HCT116 (cell line): Measurements from ENCODE around the gene TRRAP.

Source experiments
- EZH2 ChIP-seq: fragments of 200-600 bp; sonication (generic); IDR thresholded peaks from 2 replicates; pipeline ENCODE4 v1.6.1; 2017; ENCODE audit warnings: antibody characterized with exemption, mixed run types
- POLR2A ChIP-seq: IDR thresholded peaks from 2 replicates; pipeline ENCODE4 v1.7.0; 2011; ENCODE audit warnings: borderline replicate concordance; ENCODE audit not compliant: insufficient read depth, insufficient read length; ENCODE audit errors: extremely low read depth
- POLR2AphosphoS5 ChIP-seq: IDR thresholded peaks from 2 replicates; pipeline ENCODE4 v1.6.1; 2011; ENCODE audit warnings: mild to moderate bottlenecking, low read depth, low read length, moderate library complexity
- TF ChIP-seq, protein P1 (sequence below), 3 experiments: fragments of 200-600 bp in 1 of 3; sonication (generic) in 1 of 3; IDR thresholded peaks in 2 of 3; conservative IDR thresholded peaks in 1 of 3; 2 replicates each; pipeline ENCODE4 v1.5.1; 2012 to 2017; ENCODE audit warnings: low read depth in 2 of 3, low read length in 2 of 3, antibody characterized with exemption in 1 of 3, borderline replicate concordance in 1 of 3, control low read depth in 1 of 3, mild to moderate bottlenecking in 1 of 3, mixed read lengths in 1 of 3, mixed run types in 1 of 3, moderate library complexity in 1 of 3; ENCODE audit not compliant: insufficient read depth in 1 of 3
- TF ChIP-seq, protein P2 (sequence below): IDR thresholded peaks from 2 replicates; pipeline ENCODE4 v1.6.1; 2012; ENCODE audit warnings: low read depth

DNA sequence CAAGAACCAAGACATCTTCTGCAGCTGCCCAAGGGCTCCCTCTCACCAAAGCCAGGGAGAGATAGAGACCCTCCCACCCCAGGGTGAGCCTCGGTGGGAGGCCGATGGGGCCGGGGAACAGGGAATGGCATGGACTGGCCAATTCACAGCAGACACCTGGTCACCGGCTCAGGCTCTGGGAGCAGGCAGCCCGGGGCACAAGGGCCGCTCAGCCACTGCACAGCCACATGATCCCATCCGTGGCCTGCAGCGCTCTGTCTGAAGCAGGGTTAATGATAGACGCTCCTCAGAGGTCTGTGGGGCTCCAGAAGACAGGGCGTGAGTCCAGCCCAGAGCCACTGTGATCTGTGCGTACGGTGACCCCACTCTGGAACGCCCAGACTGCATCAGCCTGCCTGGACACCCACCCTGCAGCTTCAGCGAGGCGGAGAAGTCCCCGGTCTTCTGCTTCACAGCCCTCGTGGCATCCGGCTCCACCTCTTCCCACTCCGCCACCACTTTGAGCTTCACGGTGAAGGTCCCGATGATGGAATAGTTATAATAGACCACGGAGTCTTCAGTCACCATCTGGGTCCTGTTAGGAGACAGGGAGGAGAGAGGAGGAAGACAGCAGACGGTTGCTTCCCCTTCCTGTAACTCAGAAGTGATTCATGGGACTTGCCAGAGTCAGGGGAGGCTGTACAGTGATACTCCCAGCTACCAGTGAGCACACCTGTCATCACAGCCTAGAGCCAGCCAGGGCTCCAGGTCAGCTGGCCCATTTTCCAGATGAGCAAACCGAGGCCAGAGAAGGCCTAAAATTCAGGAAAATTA is 22.5 kb upstream of the TRRAP start:
- TF ChIP-seq, protein P1, sequence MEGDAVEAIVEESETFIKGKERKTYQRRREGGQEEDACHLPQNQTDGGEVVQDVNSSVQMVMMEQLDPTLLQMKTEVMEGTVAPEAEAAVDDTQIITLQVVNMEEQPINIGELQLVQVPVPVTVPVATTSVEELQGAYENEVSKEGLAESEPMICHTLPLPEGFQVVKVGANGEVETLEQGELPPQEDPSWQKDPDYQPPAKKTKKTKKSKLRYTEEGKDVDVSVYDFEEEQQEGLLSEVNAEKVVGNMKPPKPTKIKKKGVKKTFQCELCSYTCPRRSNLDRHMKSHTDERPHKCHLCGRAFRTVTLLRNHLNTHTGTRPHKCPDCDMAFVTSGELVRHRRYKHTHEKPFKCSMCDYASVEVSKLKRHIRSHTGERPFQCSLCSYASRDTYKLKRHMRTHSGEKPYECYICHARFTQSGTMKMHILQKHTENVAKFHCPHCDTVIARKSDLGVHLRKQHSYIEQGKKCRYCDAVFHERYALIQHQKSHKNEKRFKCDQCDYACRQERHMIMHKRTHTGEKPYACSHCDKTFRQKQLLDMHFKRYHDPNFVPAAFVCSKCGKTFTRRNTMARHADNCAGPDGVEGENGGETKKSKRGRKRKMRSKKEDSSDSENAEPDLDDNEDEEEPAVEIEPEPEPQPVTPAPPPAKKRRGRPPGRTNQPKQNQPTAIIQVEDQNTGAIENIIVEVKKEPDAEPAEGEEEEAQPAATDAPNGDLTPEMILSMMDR (IDR thresholded peaks at IDR 0.05 in 2 of 3, conservative IDR thresholded peaks at IDR 0.05 in 1 of 3; ENCODE audit: borderline replicate concordance in 1 of 3, insufficient read depth in 1 of 3, low read depth in 2 of 3, low read length in 2 of 3) = no peak
- TF ChIP-seq POLR2A (no peak), POLR2AphosphoS5 (no peak), EZH2 (no peak)
- TF ChIP-seq, protein P2, sequence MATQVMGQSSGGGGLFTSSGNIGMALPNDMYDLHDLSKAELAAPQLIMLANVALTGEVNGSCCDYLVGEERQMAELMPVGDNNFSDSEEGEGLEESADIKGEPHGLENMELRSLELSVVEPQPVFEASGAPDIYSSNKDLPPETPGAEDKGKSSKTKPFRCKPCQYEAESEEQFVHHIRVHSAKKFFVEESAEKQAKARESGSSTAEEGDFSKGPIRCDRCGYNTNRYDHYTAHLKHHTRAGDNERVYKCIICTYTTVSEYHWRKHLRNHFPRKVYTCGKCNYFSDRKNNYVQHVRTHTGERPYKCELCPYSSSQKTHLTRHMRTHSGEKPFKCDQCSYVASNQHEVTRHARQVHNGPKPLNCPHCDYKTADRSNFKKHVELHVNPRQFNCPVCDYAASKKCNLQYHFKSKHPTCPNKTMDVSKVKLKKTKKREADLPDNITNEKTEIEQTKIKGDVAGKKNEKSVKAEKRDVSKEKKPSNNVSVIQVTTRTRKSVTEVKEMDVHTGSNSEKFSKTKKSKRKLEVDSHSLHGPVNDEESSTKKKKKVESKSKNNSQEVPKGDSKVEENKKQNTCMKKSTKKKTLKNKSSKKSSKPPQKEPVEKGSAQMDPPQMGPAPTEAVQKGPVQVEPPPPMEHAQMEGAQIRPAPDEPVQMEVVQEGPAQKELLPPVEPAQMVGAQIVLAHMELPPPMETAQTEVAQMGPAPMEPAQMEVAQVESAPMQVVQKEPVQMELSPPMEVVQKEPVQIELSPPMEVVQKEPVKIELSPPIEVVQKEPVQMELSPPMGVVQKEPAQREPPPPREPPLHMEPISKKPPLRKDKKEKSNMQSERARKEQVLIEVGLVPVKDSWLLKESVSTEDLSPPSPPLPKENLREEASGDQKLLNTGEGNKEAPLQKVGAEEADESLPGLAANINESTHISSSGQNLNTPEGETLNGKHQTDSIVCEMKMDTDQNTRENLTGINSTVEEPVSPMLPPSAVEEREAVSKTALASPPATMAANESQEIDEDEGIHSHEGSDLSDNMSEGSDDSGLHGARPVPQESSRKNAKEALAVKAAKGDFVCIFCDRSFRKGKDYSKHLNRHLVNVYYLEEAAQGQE = no peak
